ENCODE results near the gene NFX1. TPM values are rescaled to one million over a fixed set of nuclear protein-coding genes. Genes with fewer than 3 reads are reported as not detected.

The NFX1 gene
- total RNA-seq, 1 experiment from 2014 or later = 32.6 TPM

GRCh38 chr9:33287087-33287490 lies 3.2 kb upstream of the NFX1 start:
- CTCF ChIA-PET = interaction anchor here (0.8 to 1.0 kb wide), 2 partner anchors 8 to 47 kb away, joined by 3 read pairs; partner anchors contain the start of gene SPINK4
- POLR2A ChIA-PET = no interaction called here
- H3K36me3 Mint-ChIP-seq (ENCODE audit: insufficient read depth, unreplicated experiment) = peaks cover 19% of the 10 kb centered on the region

GRCh38 chr9:33288235-33288634 lies 2.1 kb upstream of the NFX1 start:
- peaks cover 12% of the 10 kb centered on the region for H3K4me1 Mint-ChIP-seq (ENCODE audit: low read depth, unreplicated experiment)
- ChIA-PET POLR2A (no interaction called here), CTCF (no interaction called here)

More at GRCh38 chr9:33287087-33287490, 3.2 kb upstream of the NFX1 start:
- DNase-seq = peak; percentile 44 to 54
- no peak overlapping the region for H3K27ac Mint-ChIP-seq (ENCODE audit: unreplicated experiment)
- intact Hi-C loops (cut with micrococcal nuclease; ENCODE audit: unreplicated experiment) = loop anchor here (1.0 kb wide), 1 partner anchor 58 kb away; no protein-coding TSS in a partner anchor
- TF ChIP-seq CTCF (IDR thresholded peaks at IDR 0.05; ENCODE audit: insufficient read depth in 1 of 2, low read depth in 1 of 2, low read length in 1 of 2, severe bottlenecking in 1 of 2, unreplicated experiment in 1 of 2) = peak; percentile 49 to 56
- no TSS peak for BruUV-seq (replicated peaks)
- Histone ChIP-seq H3K4me1 (0 out of 2 replicates have a peak, but pooled peaks cover 7% of the 10 kb centered on the region), H3K4me3 (ENCODE audit: low read depth, low read length) (no peak overlapping the region), H3K36me3 (ENCODE audit: control insufficient read depth, insufficient read depth, low read length) (no peaks in the 10 kb centered on the region), H3K27me3 (replicated peaks; ENCODE audit: control insufficient read depth, insufficient read depth, low read length) (no peaks in the 10 kb centered on the region), H3K9me3 (no peaks in the 10 kb centered on the region)
- H3K4me1 Mint-ChIP-seq (ENCODE audit: low read depth, unreplicated experiment) = peaks cover 2% of the 10 kb centered on the region
- H3K27me3 Mint-ChIP-seq (ENCODE audit: insufficient read depth, unreplicated experiment) = no peaks in the 10 kb centered on the region
- no peaks in the 10 kb centered on the region for H3K9me3 Mint-ChIP-seq (ENCODE audit: unreplicated experiment)
- no peak overlapping the region for H3K4me3 Mint-ChIP-seq (ENCODE audit: unreplicated experiment)

GRCh38 chr9:33288828-33289483 lies 1.4 kb upstream of the NFX1 start:
- POLR2A ChIA-PET = no interaction called here
- Mint-ChIP-seq H3K27me3 (ENCODE audit: insufficient read depth, unreplicated experiment) (no peaks in the 10 kb centered on the region), H3K4me3 (ENCODE audit: unreplicated experiment) (peak overlapping the region; percentile 96), H3K36me3 (ENCODE audit: insufficient read depth, unreplicated experiment) (peaks cover 25% of the 10 kb centered on the region), H3K27ac (ENCODE audit: unreplicated experiment) (peak overlapping the region; percentile 99), H3K9me3 (ENCODE audit: unreplicated experiment) (no peaks in the 10 kb centered on the region), H3K4me1 (ENCODE audit: low read depth, unreplicated experiment) (peaks cover 12% of the 10 kb centered on the region)
- Histone ChIP-seq H3K4me3 (ENCODE audit: low read depth, low read length) (peak overlapping the region; percentile 84; the same call in 1 of the 2 replicates), H3K9me3 (no peaks in the 10 kb centered on the region), H3K27me3 (replicated peaks; ENCODE audit: control insufficient read depth, insufficient read depth, low read length) (no peaks in the 10 kb centered on the region), H3K36me3 (ENCODE audit: control insufficient read depth, insufficient read depth, low read length) (no peaks in the 10 kb centered on the region), H3K4me1 (peaks cover 17% of the 10 kb centered on the region; the same call in 1 of the 2 replicates)
- CTCF ChIA-PET = no interaction called here
- no peak for TF ChIP-seq CTCF (IDR thresholded peaks at IDR 0.05; ENCODE audit: insufficient read depth in 1 of 2, low read depth in 1 of 2, low read length in 1 of 2, severe bottlenecking in 1 of 2, unreplicated experiment in 1 of 2)
- BruUV-seq (replicated peaks) = no TSS peak
- no peak for DNase-seq
- intact Hi-C loops (cut with micrococcal nuclease; ENCODE audit: unreplicated experiment) = no loop called here

More at GRCh38 chr9:33288235-33288634, 2.1 kb upstream of the NFX1 start:
- Histone ChIP-seq H3K9me3 (no peaks in the 10 kb centered on the region), H3K36me3 (ENCODE audit: control insufficient read depth, insufficient read depth, low read length) (no peaks in the 10 kb centered on the region), H3K4me1 (peaks cover 11% of the 10 kb centered on the region; the same call in 1 of the 2 replicates), H3K4me3 (ENCODE audit: low read depth, low read length) (no peak overlapping the region), H3K27me3 (replicated peaks; ENCODE audit: control insufficient read depth, insufficient read depth, low read length) (no peaks in the 10 kb centered on the region)
- Mint-ChIP-seq H3K4me3 (ENCODE audit: unreplicated experiment) (no peak overlapping the region), H3K36me3 (ENCODE audit: insufficient read depth, unreplicated experiment) (peaks cover 25% of the 10 kb centered on the region), H3K27me3 (ENCODE audit: insufficient read depth, unreplicated experiment) (no peaks in the 10 kb centered on the region), H3K9me3 (ENCODE audit: unreplicated experiment) (no peaks in the 10 kb centered on the region), H3K27ac (ENCODE audit: unreplicated experiment) (no peak overlapping the region)
- DNase-seq = no peak
- intact Hi-C loops (cut with micrococcal nuclease; ENCODE audit: unreplicated experiment) = no loop called here
- TF ChIP-seq CTCF (IDR thresholded peaks at IDR 0.05; ENCODE audit: insufficient read depth in 1 of 2, low read depth in 1 of 2, low read length in 1 of 2, severe bottlenecking in 1 of 2, unreplicated experiment in 1 of 2) = no peak
- BruUV-seq (replicated peaks) = no TSS peak
